ENCODE data around the gene IFT80. TPM values are rescaled to one million over a fixed set of nuclear protein-coding genes. Genes with fewer than 3 reads are reported as not detected.

IFT80 gene
- total and polyA plus RNA-seq, 2 experiments from 2014 or later = 14.1 to 33.0 TPM

GRCh38 chr3:160314995-160315394 lies 84.0 kb downstream of the IFT80 start:
- no peak overlapping the region for H3K4me2 ChIP-seq
- no peaks in the 10 kb centered on the region; the same call in 1 of the 2 replicates for H4K20me1 ChIP-seq (replicated peaks; ENCODE audit: insufficient read depth)
- no peak overlapping the region for H2AFZ ChIP-seq
- no peak overlapping the region for H3K4me3 ChIP-seq
- ATAC-seq = peak; percentile 49; the same call in 2 of the 3 replicates
- Mint-ChIP-seq H3K27me3 (ENCODE audit: insufficient read depth, low read depth, poor library complexity) (no peaks in the 10 kb centered on the region), H3K27ac (peak overlapping the region; percentile 57), H3K9me3 (no peaks in the 10 kb centered on the region), H3K4me3 (no peak overlapping the region), H3K4me1 (peaks cover 16% of the 10 kb centered on the region), H3K36me3 (ENCODE audit: low read depth) (no peaks in the 10 kb centered on the region)
- no peaks in the 10 kb centered on the region for H3F3A ChIP-seq (replicated peaks; ENCODE audit: low read depth)
- H3K27me3 ChIP-seq (ENCODE audit: insufficient read depth) = no peaks in the 10 kb centered on the region
- H3K4me1 ChIP-seq (ENCODE audit: insufficient read depth) = peaks cover 9% of the 10 kb centered on the region; the same call in 1 of the 2 replicates
- H3K27ac ChIP-seq (ENCODE audit: low read depth) = peak overlapping the region; percentile 83
- no peak for TF ChIP-seq CREB1 (CRISPR knock-in tag; IDR thresholded peaks at IDR 0.05; ENCODE audit: low read depth)
- no peak for TF ChIP-seq STAT1 (IDR thresholded peaks at IDR 0.05; ENCODE audit: unreplicated experiment)
- TF ChIP-seq EZH2 (IDR thresholded peaks at IDR 0.05; ENCODE audit: low read depth, unreplicated experiment) = no peak
- no peak for TF ChIP-seq CTCF (conservative IDR thresholded peaks at IDR 0.05; ENCODE audit: low read depth in 2 of 2)
- no peak for TF ChIP-seq REST (IDR thresholded peaks at IDR 0.05; ENCODE audit: unreplicated experiment)
- no peak for TF ChIP-seq ETS1 (IDR thresholded peaks at IDR 0.05)
- no peak for TF ChIP-seq ZNF462 (CRISPR knock-in tag; IDR thresholded peaks at IDR 0.05)
- no peaks in the 10 kb centered on the region; the same call in 1 of the 2 replicates for H3K9me2 ChIP-seq (ENCODE audit: insufficient read depth)
- DNase-seq (ENCODE audit: low spot score) = peak; percentile 38
- H3K79me2 ChIP-seq (replicated peaks; ENCODE audit: insufficient read depth) = no peaks in the 10 kb centered on the region
- H3K36me3 ChIP-seq (ENCODE audit: insufficient read depth) = no peaks in the 10 kb centered on the region

Data from GM23338 (cell line).